Rectal smooth muscle tissue (tissue), 1 donor: ENCODE data around the gene CD7.
A peak's percentile ranks its signal among the peaks of the same experiment; 100 is the strongest.

Experiments used
- H3K27ac ChIP-seq: one replicate; pipeline ENCODE4 v1.7.0; 2013; ENCODE audit warnings: low read depth, low read length, inconsistent platforms
- H3K27me3 ChIP-seq: one replicate; pipeline ENCODE4 v1.7.0; 2013; ENCODE audit warnings: low read length; ENCODE audit not compliant: control insufficient read depth, insufficient read depth
- H3K36me3 ChIP-seq: one replicate; pipeline ENCODE4 v1.7.0; 2013; ENCODE audit warnings: low read length; ENCODE audit not compliant: control insufficient read depth, insufficient read depth
- H3K4me1 ChIP-seq: one replicate; pipeline ENCODE4 v1.7.0; 2013; ENCODE audit warnings: low read length; ENCODE audit not compliant: control insufficient read depth, insufficient read depth
- H3K4me3 ChIP-seq: one replicate; pipeline ENCODE4 v1.7.0; 2013; ENCODE audit warnings: low read length
- H3K9ac ChIP-seq: one replicate; pipeline ENCODE4 v1.7.0; 2013; ENCODE audit warnings: low read length

Gene CD7

DNA sequence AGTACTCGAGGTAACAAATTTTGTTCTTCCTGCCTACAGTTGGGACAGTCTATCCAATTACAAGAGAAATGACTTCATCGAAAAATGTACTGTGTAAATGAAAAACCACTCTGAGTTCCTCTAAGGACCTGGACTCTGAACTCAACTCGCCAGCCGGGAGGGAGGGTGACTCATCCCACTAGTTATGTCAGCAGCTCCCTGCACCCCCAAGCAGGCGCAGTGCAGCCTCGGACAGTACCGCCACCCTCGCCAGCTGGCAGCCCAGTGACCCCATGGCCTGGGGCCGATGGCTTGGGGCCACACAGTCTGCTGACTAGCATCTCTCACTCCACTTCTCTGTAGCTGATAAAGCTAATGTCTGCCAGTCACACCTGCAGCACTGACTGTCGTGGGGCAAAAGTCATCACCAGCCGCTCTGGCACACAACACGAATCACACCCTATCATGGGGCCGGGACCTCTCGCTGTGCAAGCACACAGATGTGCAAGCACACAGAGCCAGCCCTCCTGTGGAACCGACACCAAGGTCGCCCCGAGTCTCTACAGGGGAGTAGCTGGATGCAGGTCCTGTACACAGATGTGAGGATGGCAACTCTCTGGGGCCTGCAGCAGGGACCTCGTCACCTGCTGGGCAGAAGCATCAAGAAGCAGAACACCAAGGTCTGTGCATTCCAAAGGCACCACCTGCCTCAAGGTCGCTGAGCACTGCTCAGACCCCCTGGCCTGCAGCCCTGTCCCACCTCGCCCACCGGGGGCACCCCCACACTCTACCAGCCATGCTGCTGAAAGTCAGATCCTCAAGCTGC lies 49.6 kb downstream of the CD7 start:
- no peaks in the 10 kb centered on the region for H3K27me3 ChIP-seq
- peaks cover 37% of the 10 kb centered on the region for H3K4me1 ChIP-seq
- no peak overlapping the region for H3K9ac ChIP-seq
- H3K36me3 ChIP-seq = peaks cover 30% of the 10 kb centered on the region
- H3K27ac ChIP-seq = peak overlapping the region; percentile 95
- H3K4me3 ChIP-seq = peak overlapping the region; percentile 53

DNA sequence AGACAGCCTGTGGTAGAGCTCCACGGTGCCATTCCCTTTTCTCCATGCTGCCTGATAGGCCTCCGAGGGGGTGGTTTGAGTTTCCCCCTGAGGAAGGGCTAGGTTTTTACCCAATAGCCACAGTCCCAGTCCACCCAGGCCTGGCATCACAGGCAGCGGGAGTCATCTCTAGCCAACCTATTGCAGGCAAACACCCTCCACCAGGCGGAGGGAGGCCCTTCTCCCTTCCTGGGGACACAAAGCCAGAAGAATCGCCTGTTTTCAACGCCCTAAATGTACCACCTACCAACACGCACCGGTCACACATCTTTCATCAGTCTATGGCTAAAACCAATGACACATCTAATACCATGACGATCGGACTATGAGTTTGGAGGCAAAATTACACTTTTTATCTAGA lies 51.3 kb downstream of the CD7 start:
- Histone ChIP-seq H3K27me3 (no peaks in the 10 kb centered on the region), H3K9ac (no peak overlapping the region), H3K27ac (peak overlapping the region; percentile 41), H3K4me1 (peaks cover 31% of the 10 kb centered on the region), H3K36me3 (peaks cover 37% of the 10 kb centered on the region), H3K4me3 (no peak overlapping the region)
